Trophoblast cell (in vitro differentiated cells and primary cell): ENCODE results near the gene ATG4B.

ENCODE experiments used
- DNase-seq, 2 donors: peaks; one replicate each; pipeline ENCODE4 v3.0.0-alpha.2; 2016
- H2AFZ ChIP-seq: 2 replicates; pipeline ENCODE4 v1.6.1; 2013; ENCODE audit warnings: low read length, moderate library complexity, mild to moderate bottlenecking; ENCODE audit not compliant: insufficient read depth, poor library complexity
- H2AK5ac ChIP-seq: 2 replicates; pipeline ENCODE4 v1.6.1; 2013; ENCODE audit warnings: mild to moderate bottlenecking, low read length
- H2BK120ac ChIP-seq: 2 replicates; pipeline ENCODE4 v1.6.1; 2013; ENCODE audit warnings: low read length, mild to moderate bottlenecking, moderate library complexity; ENCODE audit not compliant: insufficient read depth, poor library complexity
- H2BK12ac ChIP-seq: 2 replicates; pipeline ENCODE4 v1.6.1; 2013; ENCODE audit warnings: mild to moderate bottlenecking, low read length, moderate library complexity
- H2BK5ac ChIP-seq: 2 replicates; pipeline ENCODE4 v1.6.1; 2013; ENCODE audit warnings: low read length, low read depth, moderate library complexity, mild to moderate bottlenecking; ENCODE audit not compliant: poor library complexity
- H3K14ac ChIP-seq: 2 replicates; pipeline ENCODE4 v1.6.1; 2013; ENCODE audit warnings: mild to moderate bottlenecking, low read length
- H3K18ac ChIP-seq: 2 replicates; pipeline ENCODE4 v1.6.1; 2013; ENCODE audit warnings: mild to moderate bottlenecking, low read length
- H3K23ac ChIP-seq: 2 replicates; pipeline ENCODE4 v1.6.1; 2013; ENCODE audit warnings: low read length
- H3K27ac ChIP-seq: 2 replicates; pipeline ENCODE4 v1.5.1; 2013; ENCODE audit warnings: low read depth, mild to moderate bottlenecking, inconsistent platforms, low read length, moderate library complexity
- H3K27me3 ChIP-seq: 2 replicates; pipeline ENCODE4 v1.6.1; 2013; ENCODE audit warnings: inconsistent platforms, mild to moderate bottlenecking, low read length, moderate library complexity; ENCODE audit not compliant: insufficient read depth
- H3K36me3 ChIP-seq, 2 experiments: 1 replicate in 1 of 2; 2 replicates in 1 of 2; pipeline ENCODE4 v1.6.1; 2013; ENCODE audit warnings: low read length in 2 of 2, mild to moderate bottlenecking in 2 of 2, moderate library complexity in 1 of 2; ENCODE audit not compliant: insufficient read depth in 2 of 2, control insufficient read depth in 1 of 2
- H3K4ac ChIP-seq: 2 replicates; pipeline ENCODE4 v1.6.1; 2013; ENCODE audit warnings: low read depth, mild to moderate bottlenecking, low read length, moderate library complexity
- H3K4me1 ChIP-seq, 2 experiments: 1 replicate in 1 of 2; 2 replicates in 1 of 2; pipeline ENCODE4 v1.6.1; 2013; ENCODE audit warnings: low read length in 2 of 2, mild to moderate bottlenecking in 2 of 2, moderate library complexity in 1 of 2; ENCODE audit not compliant: insufficient read depth in 2 of 2, control insufficient read depth in 1 of 2
- H3K4me2 ChIP-seq: 2 replicates; pipeline ENCODE4 v1.6.1; 2013; ENCODE audit warnings: inconsistent platforms, mild to moderate bottlenecking, low read length, moderate library complexity
- H3K4me3 ChIP-seq: 2 replicates; pipeline ENCODE4 v1.5.1; 2013; ENCODE audit warnings: mild to moderate bottlenecking, low read depth, low read length, inconsistent platforms
- H3K79me1 ChIP-seq: one replicate; pipeline ENCODE4 v1.6.1; 2013; ENCODE audit warnings: low read length
- H3K79me2 ChIP-seq: 2 replicates; pipeline ENCODE4 v1.6.1; 2013; ENCODE audit warnings: low read length, mild to moderate bottlenecking; ENCODE audit not compliant: control insufficient read depth, insufficient read depth, poor library complexity
- H3K9ac ChIP-seq: 2 replicates; pipeline ENCODE4 v1.6.1; 2013; ENCODE audit warnings: mild to moderate bottlenecking, low read length
- H3K9me3 ChIP-seq: 2 replicates; pipeline ENCODE4 v1.6.1; 2013; ENCODE audit warnings: low read depth, mild to moderate bottlenecking, control low read depth, inconsistent platforms, low read length; ENCODE audit not compliant: insufficient read depth
- H4K12ac ChIP-seq: 2 replicates; pipeline ENCODE4 v1.6.1; 2013; ENCODE audit warnings: low read depth, mild to moderate bottlenecking, low read length, moderate library complexity
- H4K8ac ChIP-seq: 2 replicates; pipeline ENCODE4 v1.6.1; 2013; ENCODE audit warnings: low read depth, mild to moderate bottlenecking, low read length, moderate library complexity
- H4K91ac ChIP-seq: one replicate; pipeline ENCODE4 v1.6.1; 2013; ENCODE audit warnings: low read depth, mild to moderate bottlenecking, low read length, moderate library complexity
- WGBS: extraction: QIAGEN DNeasy Blood & Tissue Kit; methylation state at CpG from one replicate; pipeline ENCODE4 v1.1.7; 2013; ENCODE audit warnings: missing lambda C conversion rate; ENCODE audit not compliant: insufficient read length, insufficient coverage; ENCODE audit errors: extremely low coverage; 5-methylcytosine and 5-hydroxymethylcytosine counted together

Gene ATG4B

DNA sequence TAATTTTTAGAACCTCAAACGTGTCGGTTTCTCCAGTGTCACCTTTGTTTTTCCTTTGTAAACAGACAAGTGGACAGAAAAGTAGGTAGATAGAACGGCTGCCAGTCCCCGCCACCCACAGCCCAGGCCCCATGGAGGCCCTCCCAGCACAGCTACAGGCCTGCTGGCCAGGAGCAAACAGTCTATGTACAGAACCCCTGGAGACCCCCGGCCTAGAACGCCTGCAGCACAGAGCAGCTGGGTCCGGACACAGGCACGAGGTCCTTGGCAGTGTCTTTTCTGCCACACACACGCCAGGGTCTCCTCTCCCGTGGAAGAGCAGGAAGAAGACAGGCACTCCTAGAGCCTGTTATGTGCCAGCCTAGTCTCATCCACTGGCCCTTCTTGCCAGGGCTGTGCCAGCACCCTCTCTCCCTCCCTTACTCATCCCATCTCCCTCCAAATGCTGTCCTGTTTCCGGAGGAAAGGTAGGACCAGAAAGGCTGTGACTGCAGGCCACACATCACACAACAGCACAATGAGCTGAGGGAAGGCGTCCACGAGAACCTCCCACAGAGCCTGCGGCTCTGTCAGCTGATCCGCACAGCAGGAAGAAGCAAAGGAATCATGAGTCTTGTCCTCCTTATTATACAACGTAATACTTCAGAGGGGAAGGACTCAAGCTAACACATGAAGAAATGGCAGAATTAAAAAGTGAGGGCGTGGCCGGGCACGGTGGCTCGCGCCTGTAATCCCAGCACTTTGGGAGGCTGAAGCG lies 41.5 kb downstream of the ATG4B start:
- Histone ChIP-seq H3K36me3 (peaks cover 76 to 83% of the 10 kb centered on the region in 2 experiments), H3K4me2 (no peak overlapping the region), H3K79me1 (no peaks in the 10 kb centered on the region), H4K91ac (no peak overlapping the region), H3K18ac (no peak overlapping the region), H3K27ac (no peak overlapping the region), H3K9me3 (no peaks in the 10 kb centered on the region), H2AK5ac (no peak overlapping the region), H3K79me2 (no peaks in the 10 kb centered on the region), H4K8ac (no peak overlapping the region), H3K9ac (no peak overlapping the region), H3K14ac (no peak overlapping the region), H2BK120ac (no peak overlapping the region), H3K4me3 (no peak overlapping the region), H2AFZ (no peak overlapping the region), H3K4me1 (peaks cover 0 to 3% of the 10 kb centered on the region in 2 experiments), H3K23ac (no peak overlapping the region), H3K4ac (no peak overlapping the region), H3K27me3 (no peaks in the 10 kb centered on the region), H4K12ac (no peak overlapping the region), H2BK12ac (no peak overlapping the region), H2BK5ac (no peak overlapping the region)
- DNase-seq, result no peak
- whole genome bisulfite sequencing, result no CpG with 5 or more reads among the region's 22 CpGs

DNA sequence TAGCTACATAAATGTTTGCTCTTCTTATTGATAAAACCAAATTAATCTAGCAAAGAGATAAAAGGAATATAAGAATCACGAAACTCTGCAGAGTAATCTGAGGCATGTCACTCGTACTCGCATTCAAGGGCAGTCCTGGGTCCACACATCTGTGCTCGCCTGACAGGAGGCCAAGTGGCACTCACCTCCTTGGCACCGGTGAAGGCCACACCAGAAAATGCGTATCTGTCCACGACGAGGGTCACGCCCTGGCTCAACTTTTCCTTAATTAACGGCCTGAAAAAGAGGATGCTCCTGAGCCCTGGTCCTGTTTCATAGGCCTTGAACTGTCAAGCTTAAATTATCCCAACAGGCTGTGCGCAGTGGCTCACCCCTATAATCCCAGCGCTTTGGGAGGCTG lies 42.6 kb downstream of the ATG4B start:
- Histone ChIP-seq H3K36me3 (peaks cover 65 to 74% of the 10 kb centered on the region in 2 experiments), H3K18ac (no peak overlapping the region), H3K27me3 (no peaks in the 10 kb centered on the region), H3K27ac (no peak overlapping the region), H2BK5ac (no peak overlapping the region), H2AK5ac (no peak overlapping the region), H3K79me2 (no peaks in the 10 kb centered on the region), H3K79me1 (no peaks in the 10 kb centered on the region), H3K4me1 (peaks cover 0 to 3% of the 10 kb centered on the region in 2 experiments), H4K12ac (no peak overlapping the region), H3K4ac (no peak overlapping the region), H3K23ac (no peak overlapping the region), H3K9ac (no peak overlapping the region), H2BK120ac (no peak overlapping the region), H3K14ac (no peak overlapping the region), H3K9me3 (no peaks in the 10 kb centered on the region), H3K4me2 (no peak overlapping the region), H3K4me3 (no peak overlapping the region), H4K91ac (no peak overlapping the region), H4K8ac (no peak overlapping the region), H2BK12ac (no peak overlapping the region), H2AFZ (no peak overlapping the region)
- no peak for DNase-seq
- no CpG with 5 or more reads among the region's 12 CpGs for WGBS

DNA sequence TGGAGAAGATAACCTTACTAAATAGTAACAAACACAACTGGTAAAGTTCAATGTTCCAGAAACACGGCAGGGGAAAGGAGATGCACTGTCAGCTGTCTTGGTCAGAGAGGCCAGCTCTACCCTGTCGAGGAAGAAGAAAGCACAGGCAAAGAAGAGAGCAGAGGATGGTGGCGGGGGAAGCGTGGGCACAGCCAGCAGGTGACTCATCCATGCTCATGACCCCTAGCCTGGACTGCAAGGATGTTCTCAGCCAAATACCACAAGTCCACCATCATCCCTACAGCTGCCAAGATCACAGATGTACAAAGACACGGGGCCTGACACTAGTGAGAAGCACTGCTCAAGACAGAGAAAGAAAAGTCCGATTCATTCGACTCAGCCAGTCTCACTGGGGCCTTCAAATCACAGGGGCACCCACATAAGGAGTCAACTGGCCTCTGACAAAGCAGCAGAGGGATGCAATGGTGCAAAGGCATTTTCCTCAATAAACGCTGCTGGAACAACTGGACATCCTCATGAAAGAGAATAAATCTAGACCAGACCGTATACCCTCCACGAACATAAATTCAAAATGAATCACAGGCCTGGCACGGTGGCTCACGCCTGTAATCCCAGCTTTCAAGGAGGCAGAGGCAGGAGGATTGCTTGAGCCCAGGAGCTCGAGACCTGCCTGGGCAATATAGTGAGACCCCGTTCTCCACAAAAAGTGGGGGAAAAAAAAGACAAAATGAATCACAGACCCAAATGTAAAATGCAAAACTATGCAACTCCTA lies 43.5 kb downstream of the ATG4B start:
- no peak overlapping the region for H2AFZ ChIP-seq
- no peaks in the 10 kb centered on the region for H3K27me3 ChIP-seq
- H3K14ac ChIP-seq, result no peak overlapping the region
- peak; percentile 68 for DNase-seq
- H3K4me3 ChIP-seq, result no peak overlapping the region
- no peak overlapping the region for H2BK5ac ChIP-seq
- H2BK12ac ChIP-seq, result no peak overlapping the region
- H3K23ac ChIP-seq, result no peak overlapping the region
- H2AK5ac ChIP-seq, result no peak overlapping the region
- H3K79me1 ChIP-seq, result no peaks in the 10 kb centered on the region
- H3K4ac ChIP-seq, result no peak overlapping the region
- no CpG with 5 or more reads among the region's 14 CpGs for WGBS
- no peak overlapping the region for H2BK120ac ChIP-seq
- H3K4me1 ChIP-seq, result peaks cover 0 to 3% of the 10 kb centered on the region in 2 experiments
- no peak overlapping the region for H3K18ac ChIP-seq
- H4K91ac ChIP-seq, result no peak overlapping the region
- H3K9ac ChIP-seq, result no peak overlapping the region
- H3K9me3 ChIP-seq, result no peaks in the 10 kb centered on the region
- H4K8ac ChIP-seq, result no peak overlapping the region
- H3K4me2 ChIP-seq, result no peak overlapping the region
- no peak overlapping the region for H3K27ac ChIP-seq
- H3K36me3 ChIP-seq, result peaks cover 61 to 70% of the 10 kb centered on the region in 2 experiments
- H4K12ac ChIP-seq, result no peak overlapping the region
- no peaks in the 10 kb centered on the region for H3K79me2 ChIP-seq

GRCh38 chr2:241686324-241686649 lies 48.8 kb downstream of the ATG4B start:
- H3K27ac ChIP-seq, result peak overlapping the region; percentile 57
- no peaks in the 10 kb centered on the region for H3K27me3 ChIP-seq
- H3K36me3 ChIP-seq, result peaks cover 29 to 35% of the 10 kb centered on the region in 2 experiments
- H4K8ac ChIP-seq, result peak overlapping the region; percentile 70
- H2AFZ ChIP-seq, result peak overlapping the region; percentile 46
- H3K9me3 ChIP-seq, result no peaks in the 10 kb centered on the region
- peak overlapping the region; percentile 100 for H3K4me3 ChIP-seq
- WGBS, result no CpG with 5 or more reads among the region's 37 CpGs
- peak overlapping the region; percentile 85 for H3K4ac ChIP-seq
- H3K79me2 ChIP-seq, result peaks cover 10% of the 10 kb centered on the region
- peak overlapping the region; percentile 100 for H3K4me2 ChIP-seq
- peak overlapping the region; percentile 31 for H2BK5ac ChIP-seq
- H2AK5ac ChIP-seq, result no peak overlapping the region
- H2BK120ac ChIP-seq, result peak overlapping the region; percentile 9
- peak overlapping the region; percentile 100 for H3K9ac ChIP-seq
- peak overlapping the region; percentile 44 for H3K18ac ChIP-seq
- peak in 1 of 2 donors; percentile 7 for DNase-seq
- H3K14ac ChIP-seq, result peak overlapping the region; percentile 23
- H3K4me1 ChIP-seq, result peaks cover 0 to 2% of the 10 kb centered on the region in 2 experiments
- no peak overlapping the region for H3K23ac ChIP-seq
- peak overlapping the region; percentile 17 for H4K12ac ChIP-seq
- no peak overlapping the region for H2BK12ac ChIP-seq
- H3K79me1 ChIP-seq, result peaks cover 10% of the 10 kb centered on the region
- peak overlapping the region; percentile 75 for H4K91ac ChIP-seq
